Superior temporal gyrus (tissue), 1 donor: ENCODE results near the gene RASGRF1.

Source experiments
- DNase-seq: peaks from one replicate; pipeline ENCODE4 v3.0.0-alpha.2; 2016; ENCODE audit errors: extremely low spot score

RASGRF1 gene

GRCh38 chr15:78989701-78990240, 100.8 kb downstream of the RASGRF1 start:
- no peak for DNase-seq

- DNase-seq, result peak; percentile 28
These were observed 102.1 kb downstream of the RASGRF1 start for GRCh38 chr15:78988361-78988911.

GRCh38 chr15:78987556-78988360, 102.8 kb downstream of the RASGRF1 start:
- DNase-seq, result no peak

GRCh38 chr15:78985859-78986475, 104.6 kb downstream of the RASGRF1 start:
- no peak for DNase-seq

GRCh38 chr15:78984041-78984440, 106.5 kb downstream of the RASGRF1 start:
- DNase-seq, result no peak

GRCh38 chr15:78983146-78983918, 107.2 kb downstream of the RASGRF1 start:
- DNase-seq, result no peak

GRCh38 chr15:78982736-78983135, 107.8 kb downstream of the RASGRF1 start:
- DNase-seq, result no peak

- DNase-seq, result no peak
These were observed 108.9 kb downstream of the RASGRF1 start for GRCh38 chr15:78981532-78982313.

- DNase-seq, result peak; percentile 81
These were observed 110.9 kb downstream of the RASGRF1 start for GRCh38 chr15:78979456-78980320.

GRCh38 chr15:78978601-78979179, 111.9 kb downstream of the RASGRF1 start:
- DNase-seq, result no peak

GRCh38 chr15:78977591-78978347, 112.8 kb downstream of the RASGRF1 start:
- no peak for DNase-seq

GRCh38 chr15:78977091-78977571, 113.4 kb downstream of the RASGRF1 start:
- no peak for DNase-seq

GRCh38 chr15:78976691-78977090, 113.9 kb downstream of the RASGRF1 start:
- DNase-seq, result no peak

GRCh38 chr15:78974272-78974918, 116.2 kb downstream of the RASGRF1 start:
- DNase-seq, result no peak

- DNase-seq, result no peak
These were observed 120.8 kb downstream of the RASGRF1 start for GRCh38 chr15:78969687-78970349.

GRCh38 chr15:78968539-78969271, 121.9 kb downstream of the RASGRF1 start:
- no peak for DNase-seq

- no peak for DNase-seq
These were observed 122.5 kb downstream of the RASGRF1 start for GRCh38 chr15:78968114-78968513.
